ENCODE data around the gene SOHLH1. TPM values are rescaled to one million over a fixed set of nuclear protein-coding genes. Genes with fewer than 3 reads are reported as not detected.

Gene SOHLH1
- total RNA-seq, 1 experiment from 2014 or later: not detected

DNA sequence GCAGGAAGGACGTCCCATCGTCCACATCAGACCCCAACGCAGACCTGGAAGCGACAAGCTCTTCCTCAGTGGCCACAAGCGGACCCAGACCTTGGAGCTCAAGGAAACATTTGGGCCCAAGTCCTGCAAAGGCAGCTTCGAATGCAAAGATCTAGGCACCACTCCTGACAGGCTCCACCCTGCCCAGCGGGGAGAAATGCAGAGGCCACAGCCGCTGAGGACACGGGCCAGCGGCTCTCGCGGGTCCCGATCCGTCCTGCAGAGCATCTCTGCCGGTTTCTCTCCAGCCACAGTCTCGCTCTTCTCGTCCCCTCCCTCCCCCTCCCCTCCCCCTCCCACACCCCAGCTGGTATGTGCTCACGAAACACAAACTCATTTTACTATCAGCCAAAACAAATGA, 4.9 kb downstream of the SOHLH1 start:
- no peaks in the 10 kb centered on the region for H4K20me1 ChIP-seq (ENCODE audit: insufficient read depth)
- CTCF ChIA-PET: no interaction called here

DNA sequence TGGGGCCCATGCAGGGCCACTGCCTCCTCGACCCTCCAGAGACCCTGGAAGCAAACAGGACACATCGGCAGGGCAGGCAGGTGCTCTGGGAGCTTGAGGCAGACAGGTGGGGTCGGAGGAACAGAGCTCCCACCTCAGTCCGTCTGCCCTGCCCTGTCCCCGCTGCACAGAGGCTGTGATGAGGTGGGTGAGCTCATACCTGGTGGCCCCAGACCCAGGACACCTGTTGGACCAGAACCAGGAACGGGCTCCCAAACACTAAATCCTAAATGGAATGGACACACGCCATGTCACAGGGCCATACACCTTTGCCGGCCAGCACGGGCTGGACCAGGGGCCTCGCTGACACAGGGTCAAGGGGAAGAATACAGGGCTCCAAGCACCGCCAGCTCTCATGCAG, 5.5 kb downstream of the SOHLH1 start:
- no peak for DNase-seq
- no peaks in the 10 kb centered on the region for H3K79me2 ChIP-seq (ENCODE audit: low read depth)
- H3K9me3 ChIP-seq (ENCODE audit: insufficient read depth, low read depth): no peaks in the 10 kb centered on the region
- no peaks in the 10 kb centered on the region for H4K20me1 ChIP-seq (ENCODE audit: insufficient read depth)
- ChIA-PET POLR2A (ENCODE audit: unreplicated experiment) (no interaction called here), CTCF (no interaction called here)
- intact Hi-C loops (cut with micrococcal nuclease; ENCODE audit: unreplicated experiment): loop anchor here (5.0 kb wide), 1 partner anchor 461 kb away; no protein-coding TSS in a partner anchor
- H3K4me2 ChIP-seq: no peak overlapping the region
- no peaks in the 10 kb centered on the region for H3K9me2 ChIP-seq (ENCODE audit: insufficient read depth)
- peaks cover 95% of the 10 kb centered on the region for H3K27me3 ChIP-seq (ENCODE audit: insufficient read depth, low read depth)
- no peak overlapping the region for H3K27ac ChIP-seq
- H3K4me1 ChIP-seq (replicated peaks; ENCODE audit: insufficient read depth): no peaks in the 10 kb centered on the region
- no peaks in the 10 kb centered on the region for H3F3A ChIP-seq (ENCODE audit: insufficient read depth, low read depth)
- H3K4me3 ChIP-seq: no peak overlapping the region
- H3K36me3 ChIP-seq (ENCODE audit: low read depth): no peaks in the 10 kb centered on the region
- no peak overlapping the region for H2AFZ ChIP-seq
- TF ChIP-seq, protein P1, sequence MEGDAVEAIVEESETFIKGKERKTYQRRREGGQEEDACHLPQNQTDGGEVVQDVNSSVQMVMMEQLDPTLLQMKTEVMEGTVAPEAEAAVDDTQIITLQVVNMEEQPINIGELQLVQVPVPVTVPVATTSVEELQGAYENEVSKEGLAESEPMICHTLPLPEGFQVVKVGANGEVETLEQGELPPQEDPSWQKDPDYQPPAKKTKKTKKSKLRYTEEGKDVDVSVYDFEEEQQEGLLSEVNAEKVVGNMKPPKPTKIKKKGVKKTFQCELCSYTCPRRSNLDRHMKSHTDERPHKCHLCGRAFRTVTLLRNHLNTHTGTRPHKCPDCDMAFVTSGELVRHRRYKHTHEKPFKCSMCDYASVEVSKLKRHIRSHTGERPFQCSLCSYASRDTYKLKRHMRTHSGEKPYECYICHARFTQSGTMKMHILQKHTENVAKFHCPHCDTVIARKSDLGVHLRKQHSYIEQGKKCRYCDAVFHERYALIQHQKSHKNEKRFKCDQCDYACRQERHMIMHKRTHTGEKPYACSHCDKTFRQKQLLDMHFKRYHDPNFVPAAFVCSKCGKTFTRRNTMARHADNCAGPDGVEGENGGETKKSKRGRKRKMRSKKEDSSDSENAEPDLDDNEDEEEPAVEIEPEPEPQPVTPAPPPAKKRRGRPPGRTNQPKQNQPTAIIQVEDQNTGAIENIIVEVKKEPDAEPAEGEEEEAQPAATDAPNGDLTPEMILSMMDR (conservative IDR thresholded peaks at IDR 0.05): no peak
- no peak for TF ChIP-seq EZH2 (IDR thresholded peaks at IDR 0.05; ENCODE audit: low read depth)
- no TSS peak for BruUV-seq (replicated peaks)

More for the DNA sequence above, 4.9 kb downstream of the SOHLH1 start:
- H3K4me2 ChIP-seq: no peak overlapping the region
- H3K27ac ChIP-seq: no peak overlapping the region
- TF ChIP-seq, protein P1 (conservative IDR thresholded peaks at IDR 0.05): no peak
- intact Hi-C loops (cut with micrococcal nuclease; ENCODE audit: unreplicated experiment): loop anchor here (5.0 kb wide), 1 partner anchor 462 kb away; no protein-coding TSS in a partner anchor
- H3K4me3 ChIP-seq: no peak overlapping the region
- BruUV-seq (replicated peaks): no TSS peak
- H3K79me2 ChIP-seq (ENCODE audit: low read depth): no peaks in the 10 kb centered on the region
- no peaks in the 10 kb centered on the region for H3K9me3 ChIP-seq (ENCODE audit: insufficient read depth, low read depth)
- H3K27me3 ChIP-seq (ENCODE audit: insufficient read depth, low read depth): peaks cover 88% of the 10 kb centered on the region
- no peak overlapping the region for H2AFZ ChIP-seq
- no peaks in the 10 kb centered on the region for H3K36me3 ChIP-seq (ENCODE audit: low read depth)
- H3K4me1 ChIP-seq (replicated peaks; ENCODE audit: insufficient read depth): no peaks in the 10 kb centered on the region
- POLR2A ChIA-PET (ENCODE audit: unreplicated experiment): interaction anchor here (0.6 kb wide), 1 partner anchor 19 kb away, joined by 5 read pairs; no protein-coding TSS in a partner anchor
- DNase-seq: no peak
- no peaks in the 10 kb centered on the region for H3K9me2 ChIP-seq (ENCODE audit: insufficient read depth)
- no peaks in the 10 kb centered on the region for H3F3A ChIP-seq (ENCODE audit: insufficient read depth, low read depth)

DNA sequence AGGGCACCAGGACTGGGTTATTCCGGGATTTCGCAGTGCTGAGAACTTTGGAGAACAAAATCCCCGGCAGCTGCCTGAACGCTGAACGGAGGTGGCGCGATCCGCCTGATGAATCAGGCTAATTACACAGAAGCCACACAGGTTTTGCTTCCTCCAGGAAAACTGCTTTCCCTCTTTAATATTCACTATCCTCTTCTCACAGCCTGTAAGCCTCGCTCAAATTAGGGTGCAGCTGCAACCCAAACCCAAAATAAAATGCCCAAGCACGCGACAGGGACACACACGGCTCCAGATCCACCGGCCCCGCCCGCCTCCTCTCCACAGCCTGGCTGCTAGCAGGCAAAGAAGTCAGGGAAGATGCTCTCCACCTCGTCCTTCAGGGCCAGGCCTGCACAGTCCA, 6.0 kb downstream of the SOHLH1 start:
- Histone ChIP-seq H3K4me1 (replicated peaks; ENCODE audit: insufficient read depth) (no peaks in the 10 kb centered on the region), H3K36me3 (ENCODE audit: low read depth) (no peaks in the 10 kb centered on the region), H2AFZ (no peak overlapping the region), H4K20me1 (ENCODE audit: insufficient read depth) (no peaks in the 10 kb centered on the region), H3K9me2 (ENCODE audit: insufficient read depth) (no peaks in the 10 kb centered on the region), H3K79me2 (ENCODE audit: low read depth) (no peaks in the 10 kb centered on the region), H3K4me3 (no peak overlapping the region), H3K27ac (no peak overlapping the region), H3K4me2 (no peak overlapping the region), H3K27me3 (ENCODE audit: insufficient read depth, low read depth) (peaks cover 95% of the 10 kb centered on the region), H3F3A (ENCODE audit: insufficient read depth, low read depth) (no peaks in the 10 kb centered on the region), H3K9me3 (ENCODE audit: insufficient read depth, low read depth) (no peaks in the 10 kb centered on the region)
- no TSS peak for BruUV-seq (replicated peaks)
- 0 out of 2 replicates have a peak, but pooled peaks have one; percentile 51 for TF ChIP-seq EZH2 (IDR thresholded peaks at IDR 0.05; ENCODE audit: low read depth)
- TF ChIP-seq, protein P1 (conservative IDR thresholded peaks at IDR 0.05): no peak
- intact Hi-C loops (cut with micrococcal nuclease; ENCODE audit: unreplicated experiment): loop anchor here (5.0 kb wide), 1 partner anchor 461 kb away; no protein-coding TSS in a partner anchor
- ChIA-PET POLR2A (ENCODE audit: unreplicated experiment) (no interaction called here), CTCF (no interaction called here)
- no peak for DNase-seq
